Esophagus mucosa (tissue), 1 donor: ENCODE measurements around the gene PTDSS2. TPM values are rescaled to one million over a fixed set of nuclear protein-coding genes. Genes with fewer than 3 reads are reported as not detected.
A peak's percentile ranks its signal among the peaks of the same experiment; 100 is the strongest.

Source experiments
- ATAC-seq: fragments of 200-7000 bp; cut with Tn5 transposase; one replicate; pipeline ENCODE4 v1.9.1; 2020
- total RNA-seq: library from RNA; stranded (reverse); gene quantifications from one replicate; pipeline ENCODE4 v1.2.4, GENCODE V29; 2023
- donor health status: DM: yes; HTN: yes; CAD: no.

Gene PTDSS2
- total RNA-seq, 1 donor from 2014 or later: 12.0 TPM

GRCh38 chr11:471468-472145 is 21.5 kb downstream of the PTDSS2 start:
- no peak for ATAC-seq

GRCh38 chr11:472272-472671 is 22.2 kb downstream of the PTDSS2 start:
- ATAC-seq: no peak

- ATAC-seq: no peak
Observed at GRCh38 chr11:472816-473215, 22.7 kb downstream of the PTDSS2 start.

DNA sequence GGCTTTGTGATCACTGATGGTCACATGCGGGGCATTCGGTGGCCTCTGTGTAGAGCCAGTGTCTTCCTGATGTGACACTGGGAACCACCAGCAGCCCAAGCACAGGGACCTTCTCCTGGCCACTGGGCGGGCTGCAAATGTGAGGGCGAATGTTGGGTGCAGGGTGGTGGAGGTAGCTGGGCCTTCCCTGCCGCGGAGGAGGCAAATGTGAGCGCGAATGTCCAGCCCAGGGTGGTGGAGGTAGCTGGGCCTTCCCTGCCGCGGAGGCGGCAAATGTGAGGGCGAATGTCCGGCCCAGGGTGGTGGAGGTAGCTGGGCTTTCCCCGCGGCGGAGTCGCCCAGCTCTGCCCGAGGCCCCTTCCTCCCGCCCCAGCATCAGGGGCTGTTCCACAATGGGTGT is 23.3 kb downstream of the PTDSS2 start:
- ATAC-seq: no peak

GRCh38 chr11:473962-474785 is 24.1 kb downstream of the PTDSS2 start:
- no peak for ATAC-seq

DNA sequence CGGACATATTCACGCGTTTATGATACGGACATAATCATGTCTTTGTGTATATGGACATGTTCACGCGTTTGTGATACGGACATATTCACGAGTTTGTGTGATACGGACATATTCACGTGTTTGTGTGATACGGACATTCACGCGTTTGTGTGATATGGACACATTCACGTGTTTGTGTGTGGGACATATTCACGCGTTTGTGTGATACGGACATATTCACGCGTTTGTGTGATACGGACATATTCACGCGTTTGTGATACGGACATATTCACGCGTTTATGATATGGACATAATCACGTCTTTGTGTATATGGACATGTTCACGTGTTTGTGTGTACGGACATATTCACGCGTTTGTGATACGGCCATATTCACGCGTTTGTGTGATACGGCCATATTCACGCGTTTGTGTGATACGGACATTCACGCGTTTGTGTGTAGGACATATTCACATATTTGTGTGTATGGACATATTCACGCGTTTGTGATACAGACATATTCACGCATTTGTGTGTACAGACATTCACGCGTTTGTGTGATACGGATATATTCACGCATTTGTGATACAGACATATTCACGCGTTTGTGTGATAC is 24.9 kb downstream of the PTDSS2 start:
- no peak for ATAC-seq

DNA sequence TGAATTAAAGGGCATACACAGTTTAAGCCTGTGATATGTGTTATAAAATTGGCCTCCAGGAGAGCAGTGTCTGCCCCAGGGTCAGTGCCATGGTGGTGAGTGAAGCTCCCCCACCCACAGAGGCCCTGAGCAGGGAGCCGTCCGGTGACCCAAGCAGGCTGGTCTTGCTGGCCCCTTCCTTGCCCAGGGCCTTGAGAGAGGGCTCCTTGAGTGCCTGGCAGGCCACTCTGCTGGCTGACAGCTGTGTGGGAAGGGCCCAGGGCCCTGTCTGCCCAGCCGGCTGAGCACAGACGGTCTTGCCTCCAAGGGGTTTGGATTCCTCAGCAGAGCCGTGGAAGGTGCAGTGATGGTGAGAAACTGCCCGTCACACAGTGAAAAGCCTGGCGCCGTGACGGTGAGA is 25.9 kb downstream of the PTDSS2 start:
- no peak for ATAC-seq

- ATAC-seq: no peak
Observed at GRCh38 chr11:476416-476815, 26.3 kb downstream of the PTDSS2 start.

- no peak for ATAC-seq
Observed at GRCh38 chr11:477052-477715, 27.1 kb downstream of the PTDSS2 start.

DNA sequence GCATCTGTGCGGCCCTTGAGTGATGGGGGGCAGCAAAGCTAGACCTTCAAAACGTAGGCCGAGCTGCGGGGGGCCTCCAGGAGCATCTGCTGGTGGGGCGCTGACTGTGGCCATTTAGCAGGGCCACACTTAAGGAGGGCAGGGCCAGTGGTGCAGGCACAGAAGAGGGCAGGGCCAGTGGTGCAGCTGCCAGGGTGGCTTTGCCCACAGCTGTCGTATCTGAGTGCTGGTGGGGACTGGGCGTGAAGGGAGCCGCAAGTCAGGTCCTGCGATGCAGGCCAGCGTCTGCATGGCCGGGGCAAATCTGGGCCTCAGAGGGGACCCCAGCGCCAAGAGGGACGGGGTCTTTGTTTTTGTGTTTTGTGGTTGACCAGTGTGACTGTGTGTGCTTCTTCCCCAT is 29.2 kb downstream of the PTDSS2 start:
- peak; percentile 23 for ATAC-seq

GRCh38 chr11:484616-485015 is 34.5 kb downstream of the PTDSS2 start:
- ATAC-seq: peak; percentile 16

GRCh38 chr11:486189-486588 is 36.1 kb downstream of the PTDSS2 start:
- ATAC-seq: peak; percentile 19

DNA sequence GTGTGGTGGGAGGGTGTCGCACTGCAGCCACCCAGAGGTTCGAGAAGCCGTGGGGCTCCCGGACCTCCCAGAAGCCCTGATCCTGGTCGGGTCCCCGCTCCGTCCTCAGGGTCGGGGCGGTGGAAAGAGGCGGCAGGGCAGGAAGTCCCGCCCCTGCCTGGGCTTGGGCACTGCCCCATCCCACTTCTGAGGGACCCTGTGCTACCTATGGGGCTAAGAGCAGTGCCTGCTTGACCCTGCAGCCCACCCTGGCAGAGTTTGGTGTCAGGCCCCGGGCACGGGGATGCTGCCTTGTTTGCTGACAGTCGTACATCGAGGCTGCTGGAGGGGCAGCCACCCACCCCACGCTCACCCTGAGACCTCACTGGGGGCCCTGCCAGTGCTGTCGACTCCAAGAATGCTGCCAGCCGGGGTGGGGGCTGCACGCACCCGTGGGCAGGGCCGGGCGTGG is 37.5 kb downstream of the PTDSS2 start:
- no peak for ATAC-seq

- ATAC-seq: no peak
Observed at GRCh38 chr11:488062-488461, 38.0 kb downstream of the PTDSS2 start.

GRCh38 chr11:488579-488978 is 38.5 kb downstream of the PTDSS2 start:
- ATAC-seq: no peak

GRCh38 chr11:488992-489391 is 38.9 kb downstream of the PTDSS2 start:
- no peak for ATAC-seq

- no peak for ATAC-seq
Observed at GRCh38 chr11:489610-490185, 39.6 kb downstream of the PTDSS2 start.

DNA sequence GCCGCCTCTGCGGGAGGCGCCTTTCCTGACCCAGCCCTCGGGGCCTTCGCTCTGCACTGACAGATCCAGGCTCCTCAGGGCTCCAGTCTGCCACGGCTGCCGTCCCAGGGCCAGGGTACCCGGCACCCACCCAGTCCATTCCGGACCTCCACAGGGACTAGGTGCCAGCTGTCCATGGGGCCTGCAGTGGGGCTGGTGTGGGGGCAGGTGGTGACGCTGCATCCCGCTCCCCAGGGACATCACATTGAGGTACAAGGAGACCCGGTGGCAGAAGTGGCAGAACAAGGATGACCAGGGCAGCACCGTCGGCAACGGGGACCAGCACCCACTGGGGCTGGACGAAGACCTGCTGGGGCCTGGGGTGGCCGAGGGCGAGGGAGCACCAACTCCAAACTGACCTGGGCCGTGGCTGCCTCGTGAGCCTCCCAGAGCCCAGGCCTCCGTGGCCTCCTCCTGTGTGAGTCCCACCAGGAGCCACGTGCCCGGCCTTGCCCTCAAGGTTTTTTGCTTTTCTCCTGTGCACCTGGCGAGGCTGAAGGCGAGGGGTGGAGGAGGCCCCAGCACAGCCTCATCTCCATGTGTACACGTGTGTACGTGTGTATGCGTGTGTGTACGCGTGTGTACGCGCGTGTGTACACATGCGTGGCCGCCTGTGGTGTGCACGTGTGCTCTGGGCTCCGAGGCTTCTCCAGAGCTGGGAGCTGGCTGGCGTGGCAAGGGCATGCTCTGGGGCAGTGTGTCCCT is 40.3 kb downstream of the PTDSS2 start:
- no peak for ATAC-seq

GRCh38 chr11:490930-491260 is 40.8 kb downstream of the PTDSS2 start:
- ATAC-seq: no peak

DNA sequence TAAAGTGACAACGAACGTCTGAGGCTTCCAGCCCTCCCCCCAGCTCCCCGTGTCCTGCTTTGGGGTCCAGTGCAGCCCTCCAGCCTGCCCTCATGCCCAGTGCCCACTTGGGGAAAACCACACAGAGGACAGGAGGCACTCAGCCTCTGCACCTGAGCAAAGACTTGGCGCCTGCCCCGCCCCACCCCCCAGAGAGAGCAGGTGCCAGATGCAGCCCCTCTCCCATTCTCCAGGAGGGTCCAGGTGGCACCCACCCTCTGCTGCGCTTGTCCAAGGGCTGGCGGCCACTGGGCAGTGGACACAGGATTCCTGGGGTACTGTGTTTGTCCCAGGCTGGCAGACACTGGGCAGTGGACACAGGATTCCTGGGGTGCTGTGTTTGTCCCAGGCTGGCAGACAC is 41.3 kb downstream of the PTDSS2 start:
- ATAC-seq: no peak

GRCh38 chr11:492427-493226 is 42.5 kb downstream of the PTDSS2 start:
- no peak for ATAC-seq
